Measurements from ENCODE around the gene UCN3. TPM values are rescaled to one million over a fixed set of nuclear protein-coding genes. Genes with fewer than 3 reads are reported as not detected.

The UCN3 gene
- total RNA-seq, 1 donor from 2014 or later, result not detected

DNA sequence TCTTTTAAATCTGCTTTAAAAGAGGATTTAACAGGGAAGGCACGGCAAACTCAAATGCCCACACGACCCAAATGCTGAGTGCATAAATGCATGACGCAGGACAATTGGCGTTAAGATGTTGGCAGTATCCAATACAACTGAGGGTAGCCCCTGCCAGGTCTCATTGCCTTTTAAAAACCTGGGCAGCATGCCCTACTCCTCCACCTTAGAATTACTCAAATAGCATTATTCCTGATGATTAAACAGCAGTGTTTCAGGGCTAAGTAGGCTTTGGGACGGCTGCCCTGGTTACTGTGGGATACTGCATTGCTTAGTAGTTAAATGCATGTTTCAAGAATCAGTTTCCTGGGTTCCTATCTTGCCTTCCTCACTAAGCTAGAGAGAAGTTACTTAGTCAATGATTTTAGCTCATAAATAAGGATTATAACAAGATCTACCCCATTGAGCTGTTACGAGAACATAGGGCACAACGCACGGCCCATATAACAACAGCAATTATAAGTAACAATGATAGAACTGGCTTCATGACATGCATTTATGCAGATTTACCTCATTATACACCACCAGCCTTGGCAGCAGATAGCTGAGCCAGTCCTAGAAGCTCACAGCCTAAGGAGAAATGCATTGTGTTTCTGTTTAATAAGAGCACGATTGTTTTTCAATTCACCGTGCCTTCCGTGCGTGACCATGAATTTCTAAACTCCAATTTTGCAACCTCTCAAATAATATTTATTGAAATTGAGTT, 32.0 kb downstream of the UCN3 start:
- Histone ChIP-seq H3K9me3 (ENCODE audit: low read depth) (no peaks in the 10 kb centered on the region), H2AFZ (replicated peaks) (no peak overlapping the region), H3K9ac (no peak overlapping the region), H3K27me3 (no peaks in the 10 kb centered on the region), H3K4me1 (no peaks in the 10 kb centered on the region), H3K27ac (no peak overlapping the region), H3K4me3 (no peak overlapping the region), H3F3A (ENCODE audit: low read depth) (no peaks in the 10 kb centered on the region), H3K79me2 (ENCODE audit: low read depth) (no peaks in the 10 kb centered on the region), H4K20me1 (ENCODE audit: low read depth) (no peaks in the 10 kb centered on the region), H3K36me3 (no peaks in the 10 kb centered on the region), H3K4me2 (no peak overlapping the region)
- DNase-seq (ENCODE audit: low spot score), result no peak
- Mint-ChIP-seq H3K4me1 (no peaks in the 10 kb centered on the region), H3K4me3 (no peak overlapping the region), H3K9me3 (peaks cover 11% of the 10 kb centered on the region), H3K27ac (no peak overlapping the region), H3K36me3 (no peaks in the 10 kb centered on the region), H3K27me3 (ENCODE audit: insufficient read depth, low read depth) (peaks cover 6% of the 10 kb centered on the region)
- TF ChIP-seq, protein P1, sequence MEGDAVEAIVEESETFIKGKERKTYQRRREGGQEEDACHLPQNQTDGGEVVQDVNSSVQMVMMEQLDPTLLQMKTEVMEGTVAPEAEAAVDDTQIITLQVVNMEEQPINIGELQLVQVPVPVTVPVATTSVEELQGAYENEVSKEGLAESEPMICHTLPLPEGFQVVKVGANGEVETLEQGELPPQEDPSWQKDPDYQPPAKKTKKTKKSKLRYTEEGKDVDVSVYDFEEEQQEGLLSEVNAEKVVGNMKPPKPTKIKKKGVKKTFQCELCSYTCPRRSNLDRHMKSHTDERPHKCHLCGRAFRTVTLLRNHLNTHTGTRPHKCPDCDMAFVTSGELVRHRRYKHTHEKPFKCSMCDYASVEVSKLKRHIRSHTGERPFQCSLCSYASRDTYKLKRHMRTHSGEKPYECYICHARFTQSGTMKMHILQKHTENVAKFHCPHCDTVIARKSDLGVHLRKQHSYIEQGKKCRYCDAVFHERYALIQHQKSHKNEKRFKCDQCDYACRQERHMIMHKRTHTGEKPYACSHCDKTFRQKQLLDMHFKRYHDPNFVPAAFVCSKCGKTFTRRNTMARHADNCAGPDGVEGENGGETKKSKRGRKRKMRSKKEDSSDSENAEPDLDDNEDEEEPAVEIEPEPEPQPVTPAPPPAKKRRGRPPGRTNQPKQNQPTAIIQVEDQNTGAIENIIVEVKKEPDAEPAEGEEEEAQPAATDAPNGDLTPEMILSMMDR (IDR thresholded peaks at IDR 0.05), result no peak
- TF ChIP-seq EZH2phosphoT487 (IDR thresholded peaks at IDR 0.05) (no peak), EZH2 (IDR thresholded peaks at IDR 0.05) (no peak)

DNA sequence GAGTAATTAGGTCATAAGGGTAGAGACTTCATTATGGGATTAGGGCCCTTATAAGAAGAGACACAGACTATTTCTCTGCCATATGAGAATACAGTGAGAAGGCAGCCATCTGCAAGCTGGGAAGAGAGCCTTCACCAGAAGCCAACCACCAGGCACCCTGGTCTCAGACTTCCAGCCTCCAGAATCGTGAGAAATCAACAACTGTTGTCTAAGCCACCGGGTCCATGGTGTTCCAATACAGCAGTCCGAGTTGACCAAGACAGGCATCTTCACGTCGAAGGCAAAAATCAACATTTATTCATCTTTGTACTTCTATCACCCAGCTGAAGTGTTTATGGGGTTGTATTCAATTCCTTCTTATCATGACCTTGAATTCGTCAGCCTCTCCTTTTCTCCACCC, 34.6 kb downstream of the UCN3 start:
- no peaks in the 10 kb centered on the region for H3K36me3 ChIP-seq
- H3K27me3 ChIP-seq, result no peaks in the 10 kb centered on the region
- H3K27me3 Mint-ChIP-seq (ENCODE audit: insufficient read depth, low read depth), result peaks cover 8% of the 10 kb centered on the region
- H3K4me3 Mint-ChIP-seq, result no peak overlapping the region
- TF ChIP-seq, protein P1 (IDR thresholded peaks at IDR 0.05), result no peak
- TF ChIP-seq EZH2 (IDR thresholded peaks at IDR 0.05) (no peak), EZH2phosphoT487 (IDR thresholded peaks at IDR 0.05) (no peak)
- H3K36me3 Mint-ChIP-seq, result no peaks in the 10 kb centered on the region
- H3K4me1 Mint-ChIP-seq, result no peaks in the 10 kb centered on the region
- DNase-seq (ENCODE audit: low spot score), result no peak
- H3K9ac ChIP-seq, result no peak overlapping the region
- H3K9me3 ChIP-seq (ENCODE audit: low read depth), result no peaks in the 10 kb centered on the region
- H4K20me1 ChIP-seq (ENCODE audit: low read depth), result no peaks in the 10 kb centered on the region
- no peak overlapping the region for H2AFZ ChIP-seq (replicated peaks)
- no peaks in the 10 kb centered on the region for H3K9me3 Mint-ChIP-seq
- no peaks in the 10 kb centered on the region for H3F3A ChIP-seq (ENCODE audit: low read depth)
- no peak overlapping the region for H3K4me2 ChIP-seq
- no peak overlapping the region for H3K27ac Mint-ChIP-seq
- H3K4me3 ChIP-seq, result no peak overlapping the region
- H3K27ac ChIP-seq, result no peak overlapping the region
- no peaks in the 10 kb centered on the region for H3K79me2 ChIP-seq (ENCODE audit: low read depth)
- H3K4me1 ChIP-seq, result no peaks in the 10 kb centered on the region

DNA sequence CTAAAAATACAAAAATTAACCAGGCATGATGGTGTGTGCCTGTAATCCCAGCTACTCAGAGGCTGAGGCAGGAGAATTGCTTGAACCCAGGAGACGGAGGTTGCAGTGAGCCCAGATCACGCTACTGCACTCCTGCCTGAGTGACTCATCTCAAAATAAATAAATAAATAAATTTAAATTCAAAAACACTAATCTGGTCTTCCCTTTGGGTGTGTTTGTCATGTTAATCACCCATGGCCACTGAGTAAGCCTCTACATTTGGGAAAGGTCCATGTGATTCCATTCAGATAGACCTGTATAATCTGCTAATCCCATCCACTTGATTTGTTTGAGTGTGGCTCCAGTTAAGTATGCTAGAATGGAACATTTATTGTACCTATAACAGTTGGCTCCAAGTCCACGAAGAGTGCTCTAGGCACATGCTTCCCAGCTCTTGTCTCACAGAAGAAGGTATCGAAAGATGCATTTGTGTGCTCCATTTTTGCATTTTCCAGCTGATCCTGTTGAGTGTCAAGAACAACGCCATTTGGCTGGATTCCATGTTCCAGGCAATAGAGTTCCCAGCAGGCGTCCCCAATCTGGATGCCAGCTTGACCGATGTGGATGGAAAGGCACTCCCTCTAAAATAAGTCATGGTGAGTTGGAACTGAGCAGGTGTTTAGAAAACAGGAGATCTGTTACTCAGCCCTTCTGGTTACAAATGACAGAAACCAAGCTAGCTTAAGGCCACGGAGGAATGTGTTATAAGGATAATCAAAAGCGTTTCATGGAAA, 35.9 kb downstream of the UCN3 start:
- no peaks in the 10 kb centered on the region for H3K9me3 ChIP-seq (ENCODE audit: low read depth)
- no peaks in the 10 kb centered on the region for H3K79me2 ChIP-seq (ENCODE audit: low read depth)
- TF ChIP-seq EZH2 (IDR thresholded peaks at IDR 0.05) (no peak), EZH2phosphoT487 (IDR thresholded peaks at IDR 0.05) (no peak)
- TF ChIP-seq, protein P1 (IDR thresholded peaks at IDR 0.05), result no peak
- H4K20me1 ChIP-seq (ENCODE audit: low read depth), result no peaks in the 10 kb centered on the region
- no peaks in the 10 kb centered on the region for H3K27me3 ChIP-seq
- no peak overlapping the region for H3K27ac ChIP-seq
- H3K4me1 ChIP-seq, result no peaks in the 10 kb centered on the region
- Mint-ChIP-seq H3K36me3 (no peaks in the 10 kb centered on the region), H3K27me3 (ENCODE audit: insufficient read depth, low read depth) (peaks cover 8% of the 10 kb centered on the region), H3K9me3 (no peaks in the 10 kb centered on the region), H3K4me1 (no peaks in the 10 kb centered on the region), H3K27ac (no peak overlapping the region), H3K4me3 (no peak overlapping the region)
- no peak overlapping the region for H2AFZ ChIP-seq (replicated peaks)
- H3K4me3 ChIP-seq, result no peak overlapping the region
- no peak overlapping the region for H3K9ac ChIP-seq
- no peak overlapping the region for H3K4me2 ChIP-seq
- DNase-seq (ENCODE audit: low spot score), result no peak
- no peaks in the 10 kb centered on the region for H3F3A ChIP-seq (ENCODE audit: low read depth)
- no peaks in the 10 kb centered on the region for H3K36me3 ChIP-seq
